H1 (cell line): Measurements from ENCODE around the gene LIN28B.

Experiments used
- CBX5 ChIP-seq: fragments of 300-800, 300-1000 bp; sonication (generic); IDR thresholded peaks from 2 replicates; pipeline ENCODE4 v1.7.1; 2016; ENCODE audit warnings: antibody characterized with exemption, low read length, low read depth
- CBX8 ChIP-seq: fragments of 300-800, 300-1000 bp; sonication (generic); IDR thresholded peaks from 2 replicates; pipeline ENCODE4 v1.7.1; 2016; ENCODE audit warnings: low read depth, low read length, borderline replicate concordance
- CREB1 ChIP-seq: IDR thresholded peaks from 2 replicates; pipeline ENCODE4 v1.6.1; 2012; ENCODE audit warnings: inconsistent platforms
- EP300 ChIP-seq, 2 experiments: IDR thresholded peaks; 1 replicate in 1 of 2; 2 replicates in 1 of 2; pipeline ENCODE4 v1.6.1; 2011 to 2012; ENCODE audit warnings: low read depth in 2 of 2, low read length in 2 of 2, mild to moderate bottlenecking in 2 of 2, borderline replicate concordance in 1 of 2, inconsistent platforms in 1 of 2, moderate library complexity in 1 of 2
- JUND ChIP-seq: IDR thresholded peaks from 2 replicates; pipeline ENCODE4 v1.6.1; 2011; ENCODE audit warnings: mild to moderate bottlenecking, improper control_type of control experiment, low read length
- POLR2A ChIP-seq, 2 experiments: IDR thresholded peaks; 1 replicate in 1 of 2; 2 replicates in 1 of 2; pipeline ENCODE4 v1.6.1; 2011; ENCODE audit warnings: low read depth in 2 of 2, low read length in 2 of 2, mild to moderate bottlenecking in 2 of 2; ENCODE audit errors: control extremely low read depth in 1 of 2
- RAD21 ChIP-seq, 2 experiments: IDR thresholded peaks in 1 of 2; conservative IDR thresholded peaks in 1 of 2; 2 replicates each; pipeline ENCODE4 v1.6.1; 2011; ENCODE audit warnings: low read depth in 2 of 2, low read length in 2 of 2, improper control_type of control experiment in 1 of 2, inconsistent platforms in 1 of 2, mild to moderate bottlenecking in 1 of 2, moderate library complexity in 1 of 2
- RNF2 ChIP-seq: fragments of 200-900, 300-1000 bp; sonication (generic); IDR thresholded peaks from 2 replicates; pipeline ENCODE4 v1.7.1; 2016; ENCODE audit warnings: borderline replicate concordance, low read depth, mild to moderate bottlenecking, antibody characterized with exemption, low read length; ENCODE audit not compliant: poor library complexity, severe bottlenecking; ENCODE audit errors: missing control alignments
- TF ChIP-seq, protein P1 (sequence below), 3 experiments: IDR thresholded peaks; 1 replicate in 2 of 3; 2 replicates in 1 of 3; pipeline versions ENCODE4 v1.5.1 to v1.6.1; 2011; ENCODE audit warnings: low read length in 3 of 3, mild to moderate bottlenecking in 3 of 3, inconsistent platforms in 2 of 3, low read depth in 1 of 3, moderate library complexity in 1 of 3; ENCODE audit not compliant: insufficient read depth in 1 of 3; ENCODE audit errors: control extremely low read depth in 1 of 3
- TF ChIP-seq, protein P2 (sequence below): IDR thresholded peaks from 2 replicates; pipeline ENCODE4 v1.6.1; 2011; ENCODE audit warnings: low read depth, mild to moderate bottlenecking, low read length; ENCODE audit not compliant: insufficient read depth
- TF ChIP-seq, protein P3 (sequence below): fragments of 300-600 bp; sonication (generic); IDR thresholded peaks from 2 replicates; pipeline ENCODE4 v1.7.1; 2012; ENCODE audit warnings: low read length, moderate library complexity, mild to moderate bottlenecking, inconsistent platforms; ENCODE audit not compliant: insufficient replicate concordance
- TF ChIP-seq, protein P4 (sequence below): IDR thresholded peaks from 2 replicates; pipeline ENCODE4 v1.6.1; 2011; ENCODE audit warnings: low read length, improper control_type of control experiment

DNA sequence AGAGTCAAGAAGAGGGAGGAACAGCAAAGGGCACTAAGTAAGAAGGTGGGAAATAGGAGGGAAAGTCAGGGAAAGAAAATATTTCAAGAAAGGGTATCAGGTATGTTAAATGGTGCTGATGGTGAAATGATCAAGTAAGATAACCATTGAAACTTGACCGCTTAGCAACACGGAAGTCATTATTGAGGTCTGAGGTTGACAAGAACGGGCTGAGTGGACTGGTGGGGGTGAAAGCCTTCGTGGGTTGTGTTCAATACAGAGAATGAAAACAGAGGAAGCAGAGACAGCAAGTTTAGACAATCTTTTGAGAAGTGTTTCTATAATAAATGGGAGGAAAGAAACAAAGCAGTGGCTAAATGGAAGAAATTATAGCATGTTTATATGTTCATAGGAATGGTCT, 72.0 kb downstream of the LIN28B start:
- TF ChIP-seq EP300 (IDR thresholded peaks at IDR 0.05; ENCODE audit: borderline replicate concordance in 1 of 2, low read depth in 2 of 2, low read length in 2 of 2) (no peak), POLR2A (IDR thresholded peaks at IDR 0.05; ENCODE audit: control extremely low read depth in 1 of 2, low read depth in 2 of 2, low read length in 2 of 2) (no peak), RNF2 (no peak), CBX8 (no peak), JUND (no peak), CBX5 (no peak), CREB1 (no peak), RAD21 (IDR thresholded peaks at IDR 0.05 in 1 of 2, conservative IDR thresholded peaks at IDR 0.05 in 1 of 2; ENCODE audit: low read depth in 2 of 2, low read length in 2 of 2) (no peak)
- TF ChIP-seq, protein P1, sequence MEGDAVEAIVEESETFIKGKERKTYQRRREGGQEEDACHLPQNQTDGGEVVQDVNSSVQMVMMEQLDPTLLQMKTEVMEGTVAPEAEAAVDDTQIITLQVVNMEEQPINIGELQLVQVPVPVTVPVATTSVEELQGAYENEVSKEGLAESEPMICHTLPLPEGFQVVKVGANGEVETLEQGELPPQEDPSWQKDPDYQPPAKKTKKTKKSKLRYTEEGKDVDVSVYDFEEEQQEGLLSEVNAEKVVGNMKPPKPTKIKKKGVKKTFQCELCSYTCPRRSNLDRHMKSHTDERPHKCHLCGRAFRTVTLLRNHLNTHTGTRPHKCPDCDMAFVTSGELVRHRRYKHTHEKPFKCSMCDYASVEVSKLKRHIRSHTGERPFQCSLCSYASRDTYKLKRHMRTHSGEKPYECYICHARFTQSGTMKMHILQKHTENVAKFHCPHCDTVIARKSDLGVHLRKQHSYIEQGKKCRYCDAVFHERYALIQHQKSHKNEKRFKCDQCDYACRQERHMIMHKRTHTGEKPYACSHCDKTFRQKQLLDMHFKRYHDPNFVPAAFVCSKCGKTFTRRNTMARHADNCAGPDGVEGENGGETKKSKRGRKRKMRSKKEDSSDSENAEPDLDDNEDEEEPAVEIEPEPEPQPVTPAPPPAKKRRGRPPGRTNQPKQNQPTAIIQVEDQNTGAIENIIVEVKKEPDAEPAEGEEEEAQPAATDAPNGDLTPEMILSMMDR (IDR thresholded peaks at IDR 0.05; ENCODE audit: control extremely low read depth in 1 of 3, insufficient read depth in 1 of 3, low read depth in 1 of 3, low read length in 3 of 3), result no peak
- TF ChIP-seq, protein P2, sequence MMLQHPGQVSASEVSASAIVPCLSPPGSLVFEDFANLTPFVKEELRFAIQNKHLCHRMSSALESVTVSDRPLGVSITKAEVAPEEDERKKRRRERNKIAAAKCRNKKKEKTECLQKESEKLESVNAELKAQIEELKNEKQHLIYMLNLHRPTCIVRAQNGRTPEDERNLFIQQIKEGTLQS, result no peak
- TF ChIP-seq, protein P3, sequence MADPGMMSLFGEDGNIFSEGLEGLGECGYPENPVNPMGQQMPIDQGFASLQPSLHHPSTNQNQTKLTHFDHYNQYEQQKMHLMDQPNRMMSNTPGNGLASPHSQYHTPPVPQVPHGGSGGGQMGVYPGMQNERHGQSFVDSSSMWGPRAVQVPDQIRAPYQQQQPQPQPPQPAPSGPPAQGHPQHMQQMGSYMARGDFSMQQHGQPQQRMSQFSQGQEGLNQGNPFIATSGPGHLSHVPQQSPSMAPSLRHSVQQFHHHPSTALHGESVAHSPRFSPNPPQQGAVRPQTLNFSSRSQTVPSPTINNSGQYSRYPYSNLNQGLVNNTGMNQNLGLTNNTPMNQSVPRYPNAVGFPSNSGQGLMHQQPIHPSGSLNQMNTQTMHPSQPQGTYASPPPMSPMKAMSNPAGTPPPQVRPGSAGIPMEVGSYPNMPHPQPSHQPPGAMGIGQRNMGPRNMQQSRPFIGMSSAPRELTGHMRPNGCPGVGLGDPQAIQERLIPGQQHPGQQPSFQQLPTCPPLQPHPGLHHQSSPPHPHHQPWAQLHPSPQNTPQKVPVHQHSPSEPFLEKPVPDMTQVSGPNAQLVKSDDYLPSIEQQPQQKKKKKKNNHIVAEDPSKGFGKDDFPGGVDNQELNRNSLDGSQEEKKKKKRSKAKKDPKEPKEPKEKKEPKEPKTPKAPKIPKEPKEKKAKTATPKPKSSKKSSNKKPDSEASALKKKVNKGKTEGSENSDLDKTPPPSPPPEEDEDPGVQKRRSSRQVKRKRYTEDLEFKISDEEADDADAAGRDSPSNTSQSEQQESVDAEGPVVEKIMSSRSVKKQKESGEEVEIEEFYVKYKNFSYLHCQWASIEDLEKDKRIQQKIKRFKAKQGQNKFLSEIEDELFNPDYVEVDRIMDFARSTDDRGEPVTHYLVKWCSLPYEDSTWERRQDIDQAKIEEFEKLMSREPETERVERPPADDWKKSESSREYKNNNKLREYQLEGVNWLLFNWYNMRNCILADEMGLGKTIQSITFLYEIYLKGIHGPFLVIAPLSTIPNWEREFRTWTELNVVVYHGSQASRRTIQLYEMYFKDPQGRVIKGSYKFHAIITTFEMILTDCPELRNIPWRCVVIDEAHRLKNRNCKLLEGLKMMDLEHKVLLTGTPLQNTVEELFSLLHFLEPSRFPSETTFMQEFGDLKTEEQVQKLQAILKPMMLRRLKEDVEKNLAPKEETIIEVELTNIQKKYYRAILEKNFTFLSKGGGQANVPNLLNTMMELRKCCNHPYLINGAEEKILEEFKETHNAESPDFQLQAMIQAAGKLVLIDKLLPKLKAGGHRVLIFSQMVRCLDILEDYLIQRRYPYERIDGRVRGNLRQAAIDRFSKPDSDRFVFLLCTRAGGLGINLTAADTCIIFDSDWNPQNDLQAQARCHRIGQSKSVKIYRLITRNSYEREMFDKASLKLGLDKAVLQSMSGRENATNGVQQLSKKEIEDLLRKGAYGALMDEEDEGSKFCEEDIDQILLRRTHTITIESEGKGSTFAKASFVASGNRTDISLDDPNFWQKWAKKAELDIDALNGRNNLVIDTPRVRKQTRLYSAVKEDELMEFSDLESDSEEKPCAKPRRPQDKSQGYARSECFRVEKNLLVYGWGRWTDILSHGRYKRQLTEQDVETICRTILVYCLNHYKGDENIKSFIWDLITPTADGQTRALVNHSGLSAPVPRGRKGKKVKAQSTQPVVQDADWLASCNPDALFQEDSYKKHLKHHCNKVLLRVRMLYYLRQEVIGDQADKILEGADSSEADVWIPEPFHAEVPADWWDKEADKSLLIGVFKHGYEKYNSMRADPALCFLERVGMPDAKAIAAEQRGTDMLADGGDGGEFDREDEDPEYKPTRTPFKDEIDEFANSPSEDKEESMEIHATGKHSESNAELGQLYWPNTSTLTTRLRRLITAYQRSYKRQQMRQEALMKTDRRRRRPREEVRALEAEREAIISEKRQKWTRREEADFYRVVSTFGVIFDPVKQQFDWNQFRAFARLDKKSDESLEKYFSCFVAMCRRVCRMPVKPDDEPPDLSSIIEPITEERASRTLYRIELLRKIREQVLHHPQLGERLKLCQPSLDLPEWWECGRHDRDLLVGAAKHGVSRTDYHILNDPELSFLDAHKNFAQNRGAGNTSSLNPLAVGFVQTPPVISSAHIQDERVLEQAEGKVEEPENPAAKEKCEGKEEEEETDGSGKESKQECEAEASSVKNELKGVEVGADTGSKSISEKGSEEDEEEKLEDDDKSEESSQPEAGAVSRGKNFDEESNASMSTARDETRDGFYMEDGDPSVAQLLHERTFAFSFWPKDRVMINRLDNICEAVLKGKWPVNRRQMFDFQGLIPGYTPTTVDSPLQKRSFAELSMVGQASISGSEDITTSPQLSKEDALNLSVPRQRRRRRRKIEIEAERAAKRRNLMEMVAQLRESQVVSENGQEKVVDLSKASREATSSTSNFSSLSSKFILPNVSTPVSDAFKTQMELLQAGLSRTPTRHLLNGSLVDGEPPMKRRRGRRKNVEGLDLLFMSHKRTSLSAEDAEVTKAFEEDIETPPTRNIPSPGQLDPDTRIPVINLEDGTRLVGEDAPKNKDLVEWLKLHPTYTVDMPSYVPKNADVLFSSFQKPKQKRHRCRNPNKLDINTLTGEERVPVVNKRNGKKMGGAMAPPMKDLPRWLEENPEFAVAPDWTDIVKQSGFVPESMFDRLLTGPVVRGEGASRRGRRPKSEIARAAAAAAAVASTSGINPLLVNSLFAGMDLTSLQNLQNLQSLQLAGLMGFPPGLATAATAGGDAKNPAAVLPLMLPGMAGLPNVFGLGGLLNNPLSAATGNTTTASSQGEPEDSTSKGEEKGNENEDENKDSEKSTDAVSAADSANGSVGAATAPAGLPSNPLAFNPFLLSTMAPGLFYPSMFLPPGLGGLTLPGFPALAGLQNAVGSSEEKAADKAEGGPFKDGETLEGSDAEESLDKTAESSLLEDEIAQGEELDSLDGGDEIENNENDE, result no peak
- TF ChIP-seq, protein P4, sequence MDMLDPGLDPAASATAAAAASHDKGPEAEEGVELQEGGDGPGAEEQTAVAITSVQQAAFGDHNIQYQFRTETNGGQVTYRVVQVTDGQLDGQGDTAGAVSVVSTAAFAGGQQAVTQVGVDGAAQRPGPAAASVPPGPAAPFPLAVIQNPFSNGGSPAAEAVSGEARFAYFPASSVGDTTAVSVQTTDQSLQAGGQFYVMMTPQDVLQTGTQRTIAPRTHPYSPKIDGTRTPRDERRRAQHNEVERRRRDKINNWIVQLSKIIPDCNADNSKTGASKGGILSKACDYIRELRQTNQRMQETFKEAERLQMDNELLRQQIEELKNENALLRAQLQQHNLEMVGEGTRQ, result no peak
